K562 (cell line): ENCODE results near the gene HSPB1. TPM values are rescaled to one million over a fixed set of nuclear protein-coding genes. Genes with fewer than 3 reads are reported as not detected.

Experiments used
- ADNP ChIP-seq: fragments of 200-800 bp; sonication (Bioruptor generic); IDR thresholded peaks from 2 replicates; pipeline ENCODE4 v1.6.1; 2016; ENCODE audit warnings: missing genetic modification characterization, missing compliant biosample characterization
- CREM ChIP-seq: IDR thresholded peaks from 2 replicates; pipeline ENCODE4 v1.6.1; 2014; ENCODE audit warnings: antibody characterized with exemption, low read depth
- CTBP1 ChIP-seq: fragments of 450-650 bp; IDR thresholded peaks from 2 replicates; pipeline ENCODE4 v1.6.1; 2016; ENCODE audit warnings: borderline replicate concordance
- CXXC5 ChIP-seq: fragments of 250-450 bp; sonication (Bioruptor Pico); IDR thresholded peaks from 2 replicates; pipeline ENCODE4 v1.8.0; 2022; ENCODE audit warnings: inconsistent platforms, mild to moderate bottlenecking, moderate library complexity
- DIDO1 ChIP-seq: fragments of 450-650 bp; IDR thresholded peaks from 2 replicates; pipeline ENCODE4 v1.6.1; 2016; ENCODE audit warnings: low read depth, missing biosample characterization, missing genetic modification characterization
- GABPB1 ChIP-seq: sonication (generic); formaldehyde crosslinking; IDR thresholded peaks from 2 replicates; pipeline ENCODE4 v1.8.0; 2022; ENCODE audit warnings: mild to moderate bottlenecking, missing genetic modification reagents
- HIVEP1 ChIP-seq: fragments of 250-450 bp; sonication (Bioruptor Pico); IDR thresholded peaks from 2 replicates; pipeline ENCODE4 v1.4.0; 2020; ENCODE audit warnings: mild to moderate bottlenecking
- HMBOX1 ChIP-seq: sonication (generic); IDR thresholded peaks from 2 replicates; pipeline ENCODE4 v1.6.1; 2016
- HNRNPH1 ChIP-seq: fragments of 200-400 bp; formaldehyde crosslinking; optimal IDR thresholded peaks from 2 replicates; pipeline ENCODE3; 2017; ENCODE audit warnings: low read depth, mild to moderate bottlenecking, low read length, moderate library complexity
- NFATC3 ChIP-seq: fragments of 450-650 bp; IDR thresholded peaks from 2 replicates; pipeline ENCODE4 v1.6.1; 2017; ENCODE audit warnings: mild to moderate bottlenecking
- NR1H2 ChIP-seq: sonication (generic); formaldehyde crosslinking; IDR thresholded peaks from 2 replicates; pipeline ENCODE4 v1.4.0; 2020; ENCODE audit warnings: mild to moderate bottlenecking, missing genetic modification reagents
- SMARCB1 ChIP-seq: IDR thresholded peaks from 2 replicates; pipeline ENCODE4 v1.6.1; 2011; ENCODE audit warnings: improper control_type of control experiment, low read depth; ENCODE audit not compliant: insufficient read length
- SRSF7 ChIP-seq: fragments of 200-400 bp; formaldehyde crosslinking; optimal IDR thresholded peaks from 2 replicates; pipeline ENCODE3; 2017; ENCODE audit warnings: mild to moderate bottlenecking, low read depth, low read length
- TFAM ChIP-seq: fragments of 250-450 bp; sonication (Bioruptor Pico); conservative IDR thresholded peaks from 2 replicates; pipeline ENCODE4 v1.5.0; 2021; ENCODE audit warnings: mild to moderate bottlenecking, moderate library complexity
- ZBTB2 ChIP-seq: fragments of 450-650 bp; IDR thresholded peaks from 2 replicates; pipeline ENCODE4 v1.6.1; 2016; ENCODE audit warnings: antibody characterized with exemption
- polyA plus RNA-seq, 8 experiments: library from polyadenylated mRNA; depleted of rRNA in 4 of 8; stranded (reverse) in 5 of 8; unstranded in 3 of 8; fragments of >200 nt; fragmentation: Nextera tagmentation in 2 of 8; fragmentation: Illumina TruSeq in 1 of 8; extraction: Ambion mirVana in 2 of 8; extraction: Trizol in 1 of 8; gene quantifications; 2 replicates each; pipeline versions ENCODE4 v1.2.1 to v1.2.3, GENCODE V29; 2011 to 2014; ENCODE audit warnings: inconsistent platforms in 1 of 8, missing spikeins in 1 of 8
- total RNA-seq, 7 experiments: library from RNA; depleted of rRNA in 6 of 7; stranded (reverse); fragments of >200 nt in 6 of 7; fragmentation: Illumina TruSeq in 2 of 7; extraction: Trizol in 2 of 7; gene quantifications; 2 replicates each; pipeline versions ENCODE4 v1.2.1 to v1.2.3, GENCODE V29; 2011 to 2021; ENCODE audit warnings: low replicate concordance in 1 of 7
- TF ChIP-seq, protein P1 (sequence below): fragments of 450-650 bp; formaldehyde crosslinking; IDR thresholded peaks from 2 replicates; pipeline ENCODE4 v1.4.0; 2020; ENCODE audit warnings: mild to moderate bottlenecking, moderate library complexity
- TF ChIP-seq, protein P2 (sequence below), 2 experiments: fragments of 150-350 bp in 1 of 2; IDR thresholded peaks; 2 replicates each; pipeline ENCODE4 v1.6.1; 2012 to 2016; ENCODE audit warnings: low read depth in 2 of 2, low read length in 2 of 2, mild to moderate bottlenecking in 1 of 2, moderate library complexity in 1 of 2
- TF ChIP-seq, protein P3 (sequence below), 2 experiments: fragments of 450-650 bp; conservative IDR thresholded peaks; 2 replicates each; pipeline ENCODE4 v1.6.1; 2017; ENCODE audit warnings: mild to moderate bottlenecking in 2 of 2, moderate library complexity in 2 of 2

HSPB1 gene
- total and polyA plus RNA-seq, 9 of the 15 experiments (the other 6 are each of a cell fraction or from before 2014, with no cell fraction given): 27.1 to 522 (median 138) TPM

DNA sequence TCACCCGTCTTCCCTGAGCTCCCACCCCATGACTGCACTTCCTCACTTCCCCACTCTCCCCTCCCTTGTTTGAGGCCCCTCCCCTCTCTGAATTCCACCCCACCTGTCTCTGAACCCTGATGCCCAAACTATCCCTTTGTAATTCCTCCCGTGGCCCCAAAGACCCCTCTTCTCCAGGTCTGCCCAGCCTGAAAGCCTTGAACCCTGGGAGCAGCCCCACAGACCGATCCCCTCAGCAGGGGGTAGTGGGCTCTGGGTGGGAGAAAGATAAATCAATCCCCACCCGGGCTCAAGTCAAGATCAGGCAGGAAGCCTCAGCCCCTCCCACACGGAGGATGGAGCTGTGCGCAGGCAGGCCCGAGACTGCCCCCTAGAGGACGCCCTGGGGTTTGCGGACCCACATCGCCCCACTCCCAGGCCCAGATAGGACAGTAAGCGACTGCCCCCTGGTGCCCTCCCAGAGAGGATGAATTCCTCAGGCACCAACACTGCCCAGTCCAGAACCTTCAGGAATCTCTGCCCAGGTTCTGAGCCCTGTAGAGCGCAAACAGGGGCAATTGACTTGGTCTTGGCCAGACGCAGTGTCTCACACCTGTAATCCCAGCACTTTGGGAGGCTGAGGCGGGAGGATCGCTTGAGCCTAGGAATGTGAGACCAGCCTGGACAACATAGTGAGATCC, 11.7 kb downstream of the HSPB1 start (continued):
- TF ChIP-seq HMBOX1: no peak
- peak; percentile 97 for TF ChIP-seq CTBP1
- peak; percentile 25; the same call in 1 of the 2 replicates for TF ChIP-seq NFATC3
- TF ChIP-seq HIVEP1: 0 out of 2 replicates have a peak, but pooled peaks have one; percentile 20
- TF ChIP-seq, protein P1, sequence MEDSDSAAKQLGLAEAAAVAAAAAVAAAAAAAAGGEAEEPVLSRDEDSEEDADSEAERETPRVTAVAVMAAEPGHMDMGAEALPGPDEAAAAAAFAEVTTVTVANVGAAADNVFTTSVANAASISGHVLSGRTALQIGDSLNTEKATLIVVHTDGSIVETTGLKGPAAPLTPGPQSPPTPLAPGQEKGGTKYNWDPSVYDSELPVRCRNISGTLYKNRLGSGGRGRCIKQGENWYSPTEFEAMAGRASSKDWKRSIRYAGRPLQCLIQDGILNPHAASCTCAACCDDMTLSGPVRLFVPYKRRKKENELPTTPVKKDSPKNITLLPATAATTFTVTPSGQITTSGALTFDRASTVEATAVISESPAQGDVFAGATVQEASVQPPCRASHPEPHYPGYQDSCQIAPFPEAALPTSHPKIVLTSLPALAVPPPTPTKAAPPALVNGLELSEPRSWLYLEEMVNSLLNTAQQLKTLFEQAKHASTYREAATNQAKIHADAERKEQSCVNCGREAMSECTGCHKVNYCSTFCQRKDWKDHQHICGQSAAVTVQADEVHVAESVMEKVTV (CRISPR knock-in tag): peak; percentile 100
- 0 out of 2 replicates have a peak, but pooled peaks have one; percentile 42 for TF ChIP-seq NR1H2 (CRISPR knock-in tag)
- no peak for TF ChIP-seq DIDO1 (tag)
- TF ChIP-seq, protein P2, sequence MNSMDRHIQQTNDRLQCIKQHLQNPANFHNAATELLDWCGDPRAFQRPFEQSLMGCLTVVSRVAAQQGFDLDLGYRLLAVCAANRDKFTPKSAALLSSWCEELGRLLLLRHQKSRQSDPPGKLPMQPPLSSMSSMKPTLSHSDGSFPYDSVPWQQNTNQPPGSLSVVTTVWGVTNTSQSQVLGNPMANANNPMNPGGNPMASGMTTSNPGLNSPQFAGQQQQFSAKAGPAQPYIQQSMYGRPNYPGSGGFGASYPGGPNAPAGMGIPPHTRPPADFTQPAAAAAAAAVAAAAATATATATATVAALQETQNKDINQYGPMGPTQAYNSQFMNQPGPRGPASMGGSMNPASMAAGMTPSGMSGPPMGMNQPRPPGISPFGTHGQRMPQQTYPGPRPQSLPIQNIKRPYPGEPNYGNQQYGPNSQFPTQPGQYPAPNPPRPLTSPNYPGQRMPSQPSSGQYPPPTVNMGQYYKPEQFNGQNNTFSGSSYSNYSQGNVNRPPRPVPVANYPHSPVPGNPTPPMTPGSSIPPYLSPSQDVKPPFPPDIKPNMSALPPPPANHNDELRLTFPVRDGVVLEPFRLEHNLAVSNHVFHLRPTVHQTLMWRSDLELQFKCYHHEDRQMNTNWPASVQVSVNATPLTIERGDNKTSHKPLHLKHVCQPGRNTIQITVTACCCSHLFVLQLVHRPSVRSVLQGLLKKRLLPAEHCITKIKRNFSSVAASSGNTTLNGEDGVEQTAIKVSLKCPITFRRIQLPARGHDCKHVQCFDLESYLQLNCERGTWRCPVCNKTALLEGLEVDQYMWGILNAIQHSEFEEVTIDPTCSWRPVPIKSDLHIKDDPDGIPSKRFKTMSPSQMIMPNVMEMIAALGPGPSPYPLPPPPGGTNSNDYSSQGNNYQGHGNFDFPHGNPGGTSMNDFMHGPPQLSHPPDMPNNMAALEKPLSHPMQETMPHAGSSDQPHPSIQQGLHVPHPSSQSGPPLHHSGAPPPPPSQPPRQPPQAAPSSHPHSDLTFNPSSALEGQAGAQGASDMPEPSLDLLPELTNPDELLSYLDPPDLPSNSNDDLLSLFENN (IDR thresholded peaks at IDR 0.05; ENCODE audit: low read depth in 2 of 2, low read length in 2 of 2): peak; percentile 44 to 77; a peak in 2 of 4 replicates
- TF ChIP-seq TFAM (CRISPR knock-in tag): no peak
- peak; percentile 76 for TF ChIP-seq GABPB1 (CRISPR knock-in tag)
- TF ChIP-seq CXXC5 (CRISPR knock-in tag): peak; percentile 53; the same call in 1 of the 2 replicates
- peak; percentile 86 for TF ChIP-seq ADNP (tag)
- peak; percentile 55; the same call in 1 of the 2 replicates for TF ChIP-seq ZBTB2
- TF ChIP-seq SRSF7: no peak
- TF ChIP-seq HNRNPH1: no peak
- TF ChIP-seq, protein P3, sequence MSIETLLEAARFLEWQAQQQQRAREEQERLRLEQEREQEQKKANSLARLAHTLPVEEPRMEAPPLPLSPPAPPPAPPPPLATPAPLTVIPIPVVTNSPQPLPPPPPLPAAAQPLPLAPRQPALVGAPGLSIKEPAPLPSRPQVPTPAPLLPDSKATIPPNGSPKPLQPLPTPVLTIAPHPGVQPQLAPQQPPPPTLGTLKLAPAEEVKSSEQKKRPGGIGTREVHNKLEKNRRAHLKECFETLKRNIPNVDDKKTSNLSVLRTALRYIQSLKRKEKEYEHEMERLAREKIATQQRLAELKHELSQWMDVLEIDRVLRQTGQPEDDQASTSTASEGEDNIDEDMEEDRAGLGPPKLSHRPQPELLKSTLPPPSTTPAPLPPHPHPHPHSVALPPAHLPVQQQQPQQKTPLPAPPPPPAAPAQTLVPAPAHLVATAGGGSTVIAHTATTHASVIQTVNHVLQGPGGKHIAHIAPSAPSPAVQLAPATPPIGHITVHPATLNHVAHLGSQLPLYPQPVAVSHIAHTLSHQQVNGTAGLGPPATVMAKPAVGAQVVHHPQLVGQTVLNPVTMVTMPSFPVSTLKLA (conservative IDR thresholded peaks at IDR 0.05): peak in 1 of 2 experiments; percentile 59; a peak in 2 of 4 replicates
- peak; percentile 78 for TF ChIP-seq CREM
- no peak for TF ChIP-seq SMARCB1
